Putamen (tissue), 1 donor: ENCODE results near the gene GAL3ST2.
A peak's percentile ranks its signal among the peaks of the same experiment; 100 is the strongest.
"Not testable (repeated sequence)": the region's sequence is repeated elsewhere in the genome, so short reads cannot be mapped to it uniquely, and the experiment has no call there.

Experiments used
- DNase-seq: peaks from one replicate; pipeline ENCODE4 v3.0.0-alpha.2; 2016; ENCODE audit warnings: low spot score

The GAL3ST2 gene

DNA sequence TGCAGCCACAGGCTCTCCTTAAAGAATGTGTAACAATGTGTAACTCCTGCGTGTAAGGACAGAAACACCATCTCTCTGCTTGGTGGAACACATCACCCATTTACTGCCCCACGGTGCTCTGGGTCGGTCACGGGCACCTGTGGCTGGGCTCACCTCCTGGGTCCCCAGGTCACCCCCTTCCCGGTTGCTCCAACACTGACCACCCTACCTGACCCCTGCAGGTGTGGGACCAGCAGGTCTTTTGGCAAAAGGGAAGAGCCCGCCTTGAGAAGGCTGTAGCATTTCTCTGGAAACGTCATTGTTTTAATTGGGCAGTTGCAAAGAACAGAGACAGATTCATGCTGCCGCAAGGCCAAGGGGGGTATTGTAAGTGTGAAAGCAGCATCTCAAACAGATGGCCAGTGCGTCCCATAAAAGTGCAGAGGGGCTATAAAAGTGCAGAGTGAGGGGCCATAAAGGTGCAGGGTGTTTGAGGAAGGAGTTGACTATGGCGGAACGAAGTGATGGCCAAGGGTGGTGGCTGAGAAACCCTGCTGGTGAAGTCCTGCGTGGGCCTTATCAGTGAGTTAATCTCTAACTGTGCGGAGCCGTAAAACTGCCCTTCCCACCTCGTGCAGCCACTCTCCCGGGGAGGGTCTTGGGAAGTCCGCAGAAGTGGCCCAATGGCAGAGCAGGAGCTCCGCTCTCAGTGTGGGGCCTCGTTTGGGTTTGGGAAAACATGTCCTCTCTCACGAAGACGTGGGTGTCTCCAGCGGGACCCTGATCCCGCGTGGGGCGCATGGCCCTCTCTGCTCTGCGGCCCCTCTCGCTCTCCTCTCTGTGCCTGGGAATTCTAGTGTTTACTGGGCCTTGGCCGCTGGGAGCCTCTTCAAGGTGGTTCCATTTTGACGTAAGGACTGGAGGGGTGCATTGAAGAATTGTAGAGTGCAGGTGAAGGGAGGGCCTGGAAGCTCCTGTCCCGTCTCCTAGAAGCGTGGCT, 18.7 kb downstream of the GAL3ST2 start:
- DNase-seq = no peak

GRCh38 chr2:241796209-241796608, 19.6 kb downstream of the GAL3ST2 start:
- DNase-seq = no peak

DNA sequence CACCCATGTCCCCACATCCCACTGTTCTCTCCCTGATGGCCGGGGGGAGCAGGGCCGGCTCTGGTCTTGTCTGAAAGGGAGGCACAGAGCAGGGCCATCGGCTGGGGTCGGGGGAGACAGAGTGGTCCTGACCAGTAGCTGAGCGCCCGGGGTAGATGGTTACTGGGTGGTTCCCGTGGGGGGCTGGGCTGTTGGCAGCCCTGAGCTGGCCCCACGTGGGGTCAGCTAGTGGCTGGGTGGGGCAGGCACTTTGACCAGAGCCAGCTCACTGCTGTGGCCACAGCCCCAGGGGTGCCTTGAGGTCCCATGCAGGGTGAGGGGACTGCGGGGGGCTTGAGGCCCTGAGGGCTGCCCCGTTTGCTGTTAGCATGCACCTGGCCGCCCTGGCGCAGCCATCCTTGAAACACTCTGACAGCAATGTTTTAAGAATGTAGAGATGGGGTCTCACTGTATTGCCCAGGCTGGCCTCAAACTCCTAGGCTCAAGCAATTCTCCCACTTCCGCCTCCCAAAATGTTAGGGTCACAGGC, 20.1 kb downstream of the GAL3ST2 start:
- DNase-seq = no peak

- DNase-seq = no peak
Measured at GRCh38 chr2:241797441-241798080, 20.9 kb downstream of the GAL3ST2 start.

DNA sequence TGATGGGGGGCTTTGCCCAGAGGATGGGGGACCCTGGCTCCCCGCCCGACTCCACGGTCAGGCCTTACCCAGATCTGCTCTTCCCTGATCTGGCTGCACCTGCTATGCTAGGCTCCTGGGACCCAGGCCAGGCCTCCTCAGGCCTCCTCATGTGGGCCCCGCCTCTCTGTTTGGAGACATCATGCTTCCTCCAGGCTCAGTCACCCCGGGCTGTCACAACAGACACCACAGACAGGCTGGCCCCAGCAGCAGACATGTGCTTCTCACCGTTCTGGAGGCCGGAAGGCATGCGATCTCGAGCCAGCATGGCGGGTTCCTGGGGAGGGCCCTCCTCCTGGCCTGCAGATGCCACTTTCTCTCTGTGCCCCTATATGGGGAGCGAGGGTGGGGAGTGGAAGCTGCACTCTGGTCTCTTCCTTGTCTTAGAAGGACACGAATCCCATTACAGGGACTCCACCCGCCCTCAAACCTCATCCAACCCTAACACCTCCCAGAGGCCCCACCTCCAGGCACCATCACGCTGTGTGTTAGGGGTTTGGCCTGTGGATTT, 21.5 kb downstream of the GAL3ST2 start:
- DNase-seq = no peak

DNA sequence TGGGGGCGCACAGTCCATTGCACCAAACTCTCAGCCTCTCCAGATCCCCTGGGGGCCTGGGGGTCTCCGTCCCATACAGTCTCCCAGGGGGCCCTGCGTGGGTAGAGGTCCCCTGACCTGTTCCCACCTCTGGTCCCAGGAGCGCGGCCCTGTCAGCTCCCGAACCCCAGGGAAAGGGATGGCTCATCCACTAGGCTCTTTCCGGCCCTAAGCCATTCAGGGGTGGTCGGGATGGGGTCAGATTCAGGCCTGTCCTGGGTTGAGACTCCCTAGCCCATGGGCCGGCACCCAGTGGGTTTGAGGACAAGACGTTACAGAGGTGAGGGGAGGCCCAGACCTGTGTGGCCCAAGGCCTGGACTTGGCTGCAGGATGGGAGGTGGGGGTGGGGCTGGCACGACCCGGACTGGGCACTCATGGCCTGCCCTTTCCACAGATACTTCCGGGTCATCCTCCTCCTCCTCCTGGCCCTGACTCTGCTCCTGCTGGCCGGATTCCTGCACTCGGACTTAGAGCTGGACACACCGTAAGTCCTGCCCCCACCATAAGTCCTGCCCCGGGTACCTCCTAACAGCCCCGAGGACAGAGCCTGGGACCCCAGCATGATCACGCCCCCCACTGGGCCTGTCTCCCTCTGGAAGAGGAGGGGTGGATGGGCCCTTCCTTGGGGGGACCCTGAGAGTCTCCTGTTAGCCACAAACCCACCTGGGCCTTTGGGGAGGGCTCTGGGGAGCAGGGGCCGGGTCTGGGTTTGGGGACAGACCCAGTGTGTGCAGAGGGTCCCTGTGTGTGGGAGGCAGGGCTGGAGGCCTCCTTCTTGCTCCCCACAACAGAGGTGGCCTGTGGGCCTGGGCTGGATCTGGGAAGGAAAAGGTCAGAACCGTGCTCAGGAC, 22.3 kb downstream of the GAL3ST2 start:
- no peak for DNase-seq

GRCh38 chr2:241799522-241800197, 23.0 kb downstream of the GAL3ST2 start:
- DNase-seq = no peak

- DNase-seq = not testable (repeated sequence)
Measured at GRCh38 chr2:241800198-241800903, 23.7 kb downstream of the GAL3ST2 start.

GRCh38 chr2:241801611-241802420, 25.2 kb downstream of the GAL3ST2 start:
- DNase-seq = no peak

DNA sequence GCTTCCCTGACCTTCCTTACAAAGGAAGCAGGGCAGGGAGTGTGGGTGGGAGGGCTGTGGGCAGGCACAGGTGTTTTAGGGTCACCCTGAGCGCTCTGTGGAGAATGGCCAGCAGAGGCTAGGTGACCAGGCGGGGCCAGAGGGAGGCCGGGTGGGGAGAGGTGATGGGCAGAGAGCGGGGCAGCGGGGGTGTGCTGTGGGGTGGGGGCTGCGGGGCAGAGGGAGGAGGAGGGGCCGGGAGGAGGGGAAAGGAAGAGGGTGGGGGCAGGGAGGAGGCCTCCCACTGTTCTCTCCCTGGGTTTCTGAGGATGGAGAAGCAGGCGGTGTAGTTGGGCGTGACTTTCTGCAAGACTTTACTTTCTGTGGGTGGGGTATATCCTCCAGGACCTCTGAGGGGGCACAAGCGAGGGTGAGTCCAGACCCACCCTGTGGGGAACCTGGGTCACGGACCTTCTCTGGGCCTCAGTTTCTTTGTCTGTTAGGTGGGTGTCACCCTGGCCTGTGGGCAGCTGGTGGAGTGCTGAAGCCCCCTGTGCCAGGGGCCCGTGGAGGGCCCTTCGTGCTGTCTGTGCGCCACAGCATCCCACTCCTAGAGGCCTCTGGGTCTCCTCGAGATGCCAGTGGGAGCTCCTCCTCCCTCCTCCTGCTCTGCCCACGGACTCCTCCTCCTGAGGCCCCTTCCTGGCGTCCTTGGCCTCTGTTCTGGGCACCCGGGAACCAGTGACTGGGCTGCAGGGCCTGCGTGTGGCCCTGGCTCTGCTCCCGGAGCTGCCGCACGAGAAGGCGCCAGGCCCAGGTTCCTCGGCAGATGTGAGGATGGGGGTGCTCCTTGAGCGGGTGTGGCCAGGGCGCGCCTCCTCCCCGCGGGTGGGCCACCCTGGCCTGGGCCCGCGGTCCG, 26.0 kb downstream of the GAL3ST2 start:
- DNase-seq = no peak

GRCh38 chr2:241803387-241804325, 27.0 kb downstream of the GAL3ST2 start:
- DNase-seq = peak; percentile 68

DNA sequence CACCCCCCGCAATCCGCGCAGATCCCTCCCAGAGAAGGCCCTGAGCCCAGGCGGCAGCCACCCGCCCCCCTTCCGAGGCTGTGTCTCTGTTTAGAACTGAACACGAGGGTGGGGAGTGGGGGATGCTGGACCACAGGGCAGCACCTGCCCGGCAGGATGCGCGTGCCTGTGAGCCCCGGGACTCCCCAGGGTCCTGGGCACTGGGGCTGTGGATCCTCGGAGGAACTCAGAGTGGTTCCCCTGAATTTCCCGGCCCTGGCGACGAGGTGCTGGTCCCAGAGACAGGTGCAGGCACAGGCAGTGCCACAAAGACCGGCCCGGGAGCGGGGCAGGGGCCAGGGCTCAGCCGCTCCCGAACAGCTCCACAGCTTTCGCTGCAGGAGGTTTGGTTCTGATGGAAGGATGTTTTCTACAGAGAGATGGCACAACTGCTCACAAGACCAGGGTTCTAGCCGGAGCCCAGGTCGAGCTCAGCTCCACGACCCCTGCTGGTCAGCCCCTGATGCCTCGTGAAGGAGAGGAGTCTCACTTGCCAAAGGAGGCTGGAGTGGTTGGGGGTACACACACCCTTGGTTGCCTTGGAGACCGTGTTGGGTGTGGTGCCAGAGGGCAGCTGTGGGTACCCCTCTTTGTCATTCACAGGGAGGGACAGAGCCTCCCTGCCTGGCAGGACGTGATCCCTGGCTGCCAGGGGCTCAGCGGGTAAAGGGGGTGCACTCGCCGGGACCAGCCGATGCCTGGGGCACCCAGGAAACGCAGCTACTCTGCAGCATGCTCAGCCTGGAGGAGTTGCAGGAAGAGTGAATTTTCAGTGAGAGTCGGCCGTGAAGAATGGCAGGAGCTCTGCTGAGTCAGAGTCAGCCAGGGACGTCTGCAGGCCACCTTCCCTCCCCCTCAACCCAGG, 28.0 kb downstream of the GAL3ST2 start:
- no peak for DNase-seq

DNA sequence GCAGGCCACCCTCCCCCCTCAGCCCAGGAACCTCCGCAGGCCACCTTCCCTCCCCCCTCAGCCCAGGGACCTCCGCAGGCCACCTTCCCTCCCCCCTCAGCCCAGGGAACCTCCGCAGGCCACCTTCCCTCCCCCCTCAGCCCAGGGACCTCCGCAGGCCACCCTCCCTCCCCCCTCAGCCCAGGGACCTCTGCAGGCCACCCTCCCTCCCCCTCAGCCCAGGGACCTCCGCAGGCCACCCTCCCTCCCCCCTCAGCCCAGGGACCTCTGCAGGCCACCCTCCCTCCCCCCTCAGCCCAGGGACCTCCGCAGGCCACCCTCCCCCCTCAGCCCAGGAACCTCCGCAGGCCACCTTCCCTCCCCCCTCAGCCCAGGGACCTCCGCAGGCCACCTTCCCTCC, 29.6 kb downstream of the GAL3ST2 start:
- DNase-seq = not testable (repeated sequence)

GRCh38 chr2:241808051-241808720, 31.6 kb downstream of the GAL3ST2 start:
- DNase-seq = no peak

GRCh38 chr2:241808721-241809382, 32.2 kb downstream of the GAL3ST2 start, which contains the start of gene NEU4:
NEU4 (plus strand) TSS chr2:241809193; CDS start chr2:241814485, 5,292 bp downstream.
- DNase-seq = no peak
